RPMI7951 (cell line): ENCODE data around the gene GIPC1. TPM values are rescaled to one million over a fixed set of nuclear protein-coding genes. Genes with fewer than 3 reads are reported as not detected.
"Not testable (repeated sequence)": the region's sequence is repeated elsewhere in the genome, so short reads cannot be mapped to it uniquely, and the experiment has no call there.

Experiments used
- DNase-seq: peaks from one replicate; pipeline ENCODE4 v3.0.0-alpha.2; 2012; ENCODE audit warnings: low read depth
- total RNA-seq: library from RNA; depleted of rRNA; stranded (reverse); fragments of >200 nt; shearing (Covaris generic); gene quantifications from 2 replicates; pipeline ENCODE4 v1.2.3, GENCODE V29; 2014; rRNA removed

Gene GIPC1, protein sequence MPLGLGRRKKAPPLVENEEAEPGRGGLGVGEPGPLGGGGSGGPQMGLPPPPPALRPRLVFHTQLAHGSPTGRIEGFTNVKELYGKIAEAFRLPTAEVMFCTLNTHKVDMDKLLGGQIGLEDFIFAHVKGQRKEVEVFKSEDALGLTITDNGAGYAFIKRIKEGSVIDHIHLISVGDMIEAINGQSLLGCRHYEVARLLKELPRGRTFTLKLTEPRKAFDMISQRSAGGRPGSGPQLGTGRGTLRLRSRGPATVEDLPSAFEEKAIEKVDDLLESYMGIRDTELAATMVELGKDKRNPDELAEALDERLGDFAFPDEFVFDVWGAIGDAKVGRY
- 47.3 and 93.1 TPM in 2 replicates for total RNA-seq

DNA sequence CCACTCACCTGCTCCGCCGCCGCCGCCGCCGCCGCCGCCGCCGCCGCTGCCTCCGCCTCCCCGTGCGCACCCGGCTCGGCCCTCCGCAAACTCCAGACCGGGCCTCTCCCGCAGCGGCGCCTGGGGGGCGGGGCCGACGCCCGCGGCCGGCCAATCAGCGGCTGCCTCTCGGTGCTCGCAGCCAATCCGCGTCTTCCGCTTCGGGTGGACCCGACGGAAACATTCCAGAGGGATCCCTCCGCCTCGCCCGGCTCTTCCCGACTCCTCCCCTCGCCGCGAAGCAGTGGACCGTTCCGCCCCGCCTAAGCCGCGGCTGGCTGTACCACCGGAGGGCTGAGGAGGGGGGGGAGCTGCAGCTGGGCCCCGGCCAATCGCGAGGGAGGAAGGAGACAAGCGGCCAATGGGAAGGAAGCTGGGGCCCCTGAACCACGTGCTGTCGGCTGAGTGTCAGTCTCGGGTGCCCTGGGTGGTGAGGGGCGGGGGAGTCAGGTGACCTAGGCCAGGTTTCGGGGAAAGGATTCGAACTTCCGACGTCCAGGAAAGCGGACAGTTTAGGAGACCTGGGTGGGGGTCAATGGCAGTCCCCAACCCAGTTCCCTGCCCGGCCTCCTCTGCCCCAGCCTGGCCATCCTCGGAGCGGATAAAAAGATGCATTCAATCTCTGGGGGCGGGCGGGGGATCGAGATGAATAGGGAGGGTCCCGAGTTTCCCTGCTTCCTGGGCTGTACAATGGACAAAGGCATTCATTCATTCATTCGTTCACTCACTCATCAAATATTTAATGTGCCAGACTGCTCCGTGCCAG lies at the start of gene GIPC1:
GIPC1 (minus strand) TSS at position 99 of the 805 bp plus-strand sequence. CDS start 13,151 bp downstream, outside the sequence.
- DNase-seq = peak; percentile 99

DNA sequence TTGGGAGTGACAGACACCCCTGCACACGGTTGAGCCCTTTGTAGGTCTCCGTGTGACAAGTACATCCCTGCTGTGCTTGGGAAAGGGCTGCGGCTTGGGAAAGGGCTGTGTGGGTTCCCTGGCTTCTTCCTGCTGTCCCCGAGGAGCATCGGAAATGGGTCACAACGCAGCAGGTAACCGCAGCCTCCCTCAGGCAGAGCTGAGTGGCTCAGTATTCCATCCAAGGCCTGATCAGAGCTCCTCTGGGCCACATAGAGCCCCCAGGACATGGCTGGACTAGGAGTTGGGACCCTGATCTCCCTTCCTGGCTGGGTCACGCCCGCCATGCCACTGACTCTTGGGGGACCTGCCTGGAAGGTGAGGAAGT lies 49.8 kb upstream of the GIPC1 start:
- DNase-seq = no peak

DNA sequence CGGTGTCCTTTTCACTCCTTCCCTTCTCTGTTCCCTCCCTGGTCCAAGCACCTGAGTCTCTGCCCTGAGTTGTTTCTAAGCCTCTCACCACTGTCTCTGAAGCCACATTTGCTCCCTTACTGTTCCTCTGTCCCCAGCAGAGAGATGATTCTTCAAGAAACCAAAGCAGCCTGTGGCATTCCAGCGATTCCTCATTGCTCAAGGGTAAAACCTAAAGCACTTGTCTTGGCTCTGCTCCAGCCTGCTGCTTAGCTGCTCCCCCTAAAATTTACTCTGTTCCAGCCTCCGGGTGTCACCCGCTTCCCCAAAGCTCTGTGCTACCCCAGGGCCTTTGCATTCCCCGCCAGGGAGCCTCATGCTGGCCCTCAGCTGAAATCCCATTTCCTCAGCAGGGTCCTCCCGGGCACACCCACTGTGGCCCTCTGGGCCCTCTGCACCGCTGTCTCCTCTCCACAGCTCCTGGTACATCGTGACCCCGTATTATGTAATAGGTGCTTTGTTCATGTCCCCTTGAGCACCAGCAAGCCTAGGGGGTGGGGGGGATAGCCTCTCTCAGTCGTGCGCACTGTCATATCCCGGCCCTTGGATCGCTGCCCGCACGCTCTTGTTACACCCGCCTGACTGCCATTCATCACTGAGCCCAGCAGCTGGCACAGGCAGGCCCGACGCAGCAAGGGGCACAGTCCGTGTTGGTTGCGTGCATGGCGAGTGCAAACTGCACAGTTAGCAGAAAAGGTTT lies 49.2 kb upstream of the GIPC1 start:
- no peak for DNase-seq

DNA sequence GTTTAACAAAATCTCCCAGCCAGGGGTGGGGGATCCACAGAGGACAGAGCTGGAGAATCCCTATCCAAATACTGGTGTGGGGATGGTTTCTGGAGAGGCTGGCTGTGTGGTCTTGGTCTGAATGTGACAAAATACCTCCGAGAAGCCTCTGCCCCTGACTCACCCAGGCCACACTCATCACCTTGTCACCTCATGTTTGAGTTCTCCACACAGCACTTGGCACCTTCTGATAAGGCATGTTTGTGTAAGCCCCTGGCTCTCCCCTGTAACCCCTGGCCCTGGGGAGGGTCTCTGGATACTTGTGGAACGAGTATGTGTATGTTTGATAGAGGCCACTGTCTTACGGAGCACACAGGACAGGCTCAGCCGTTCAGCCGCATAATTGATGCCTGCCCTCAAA lies 48.1 kb upstream of the GIPC1 start:
- no peak for DNase-seq

DNA sequence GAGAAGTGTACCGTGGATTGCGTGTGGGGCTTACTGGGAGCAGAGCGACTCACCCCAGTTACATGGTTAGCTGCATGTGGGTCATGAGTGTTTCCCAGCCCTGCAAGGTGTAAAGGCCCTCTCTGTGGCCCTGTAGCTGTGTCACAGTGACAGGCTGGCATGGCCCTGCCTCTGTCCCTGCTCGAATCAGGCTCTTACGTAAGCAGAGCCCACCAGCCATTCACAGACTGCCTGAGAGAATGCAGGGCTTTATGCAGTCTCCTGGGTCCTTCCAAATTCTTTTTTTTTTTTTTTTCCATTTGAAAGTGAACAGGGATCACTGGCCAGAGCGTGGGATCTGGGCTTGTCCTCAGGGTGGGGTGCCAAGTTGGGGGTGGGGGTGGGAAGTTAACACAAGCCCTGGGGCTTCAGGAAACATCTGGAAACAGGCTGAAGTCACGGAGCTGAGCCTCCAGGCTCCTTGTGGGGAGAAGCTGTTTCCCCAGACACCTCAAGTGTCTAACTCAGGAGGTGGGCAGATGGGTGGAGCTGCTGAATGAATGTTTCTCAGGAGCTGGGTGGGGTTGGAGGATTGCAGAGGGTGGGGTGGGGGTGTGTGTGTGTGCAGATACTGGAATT lies 46.9 kb upstream of the GIPC1 start:
- peak; percentile 61 for DNase-seq

DNA sequence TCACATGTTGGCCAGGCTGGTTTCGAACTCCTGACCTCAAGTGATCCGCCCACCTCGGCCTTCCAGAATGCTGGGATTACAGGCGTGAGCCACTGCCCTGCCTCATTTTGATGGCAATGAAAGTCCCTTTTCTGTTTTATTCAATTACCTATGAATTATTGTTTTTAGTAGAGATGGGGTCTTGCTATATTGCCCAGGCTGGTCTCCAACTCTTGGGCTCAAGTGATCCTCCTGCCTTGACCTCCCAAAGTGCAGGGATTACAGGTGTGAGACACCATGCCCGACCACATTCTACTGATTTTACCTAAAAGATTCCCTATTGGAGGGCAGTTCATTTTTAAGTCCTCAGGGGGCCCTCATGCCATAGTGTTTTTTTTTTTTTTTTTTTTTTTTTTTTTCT lies 46.1 kb upstream of the GIPC1 start:
- DNase-seq = not testable (repeated sequence)

DNA sequence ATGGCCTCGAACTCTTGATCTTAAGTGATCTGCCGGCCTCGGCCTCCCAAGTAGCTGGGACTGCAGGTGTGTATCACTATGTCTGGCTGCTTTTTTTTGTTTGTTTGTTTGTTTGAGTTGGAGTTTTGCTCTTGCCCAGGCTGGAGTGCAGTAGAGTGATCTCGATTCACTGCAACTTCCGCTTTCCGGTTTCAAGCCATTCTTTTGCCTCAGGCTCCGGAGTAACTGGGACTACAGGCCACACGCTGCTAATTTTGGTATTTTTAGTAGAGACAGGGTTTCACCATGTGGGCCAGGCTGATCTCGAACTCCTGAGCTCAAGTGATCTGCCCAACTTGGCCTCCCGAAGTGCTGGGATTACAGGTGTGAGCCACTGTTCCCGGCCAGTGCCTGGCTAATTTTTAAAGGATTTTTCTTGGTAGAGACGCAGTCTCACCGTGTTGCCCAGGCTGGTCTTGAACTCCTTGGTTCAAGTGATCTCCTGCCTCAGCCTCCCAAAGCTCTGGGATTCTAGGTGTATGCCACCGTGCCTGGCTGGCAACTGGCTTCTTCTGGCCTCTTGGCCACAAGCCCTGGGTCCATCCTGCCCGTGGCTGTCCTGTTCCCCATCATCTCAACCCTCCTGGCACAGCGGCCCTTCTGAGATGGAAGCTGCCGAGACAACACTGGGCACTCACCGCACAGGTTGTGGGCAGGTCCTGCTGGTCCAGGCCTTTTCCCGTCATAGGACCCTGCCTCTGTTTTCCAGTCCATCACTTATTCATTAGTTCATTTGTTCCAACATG lies 45.0 kb upstream of the GIPC1 start:
- DNase-seq = no peak

DNA sequence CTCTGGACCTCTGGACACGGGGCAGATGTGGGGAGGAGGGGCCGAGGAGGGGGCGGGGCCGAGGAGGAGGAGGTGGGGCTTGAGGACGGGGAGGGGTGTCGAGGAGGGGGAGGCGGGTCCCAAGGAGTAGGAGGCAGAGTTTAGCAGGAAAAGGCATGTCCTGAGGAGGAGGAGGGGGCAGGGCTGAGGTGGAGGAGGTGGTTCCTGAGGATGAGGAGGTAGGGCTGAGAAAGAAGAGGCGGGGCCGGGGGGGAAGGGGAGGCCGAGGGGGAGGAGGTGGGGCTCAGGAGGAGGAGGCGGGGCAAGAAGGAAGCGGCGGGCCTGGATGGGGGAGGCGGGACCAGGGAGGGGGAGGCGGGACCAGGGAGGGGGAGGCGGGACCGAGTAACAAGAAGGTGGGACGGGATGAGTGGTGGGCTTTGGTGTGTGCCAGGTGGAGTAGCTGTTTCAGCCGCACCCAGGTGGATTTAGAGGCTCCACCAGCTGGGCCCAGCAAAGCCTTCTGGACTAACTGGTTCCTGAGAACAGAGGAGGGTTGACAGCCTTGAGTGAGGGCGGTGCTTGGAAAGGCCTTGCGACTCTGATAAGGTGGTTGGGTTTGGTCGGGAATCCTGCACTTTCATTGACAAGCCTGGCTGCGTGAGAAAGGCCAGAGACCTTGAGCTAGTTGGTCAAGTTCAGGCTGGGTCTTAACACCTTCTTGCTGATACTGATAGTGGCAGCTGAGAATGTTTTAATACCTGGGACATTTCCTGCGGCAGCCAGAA lies 41.2 kb upstream of the GIPC1 start:
- DNase-seq = no peak

DNA sequence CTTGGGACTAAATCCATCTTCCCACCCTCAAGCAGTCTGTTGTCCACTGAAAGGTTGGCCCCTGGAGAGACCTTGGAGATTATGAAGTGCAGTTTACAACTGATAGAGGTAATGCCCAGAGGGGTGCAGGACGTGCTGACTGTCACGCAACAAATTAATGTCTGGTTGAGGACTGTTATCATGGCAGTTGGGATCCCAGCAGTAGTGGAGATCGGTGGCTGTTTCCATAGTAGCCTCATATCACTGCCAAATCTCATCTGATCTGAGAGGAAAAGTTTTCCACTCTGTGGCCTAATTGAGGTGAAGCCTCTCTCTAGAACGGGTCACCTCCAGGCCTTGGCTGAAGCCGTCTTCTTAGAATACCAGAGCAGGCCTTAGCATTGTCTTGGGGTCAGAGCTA lies 37.5 kb upstream of the GIPC1 start:
- no peak for DNase-seq

DNA sequence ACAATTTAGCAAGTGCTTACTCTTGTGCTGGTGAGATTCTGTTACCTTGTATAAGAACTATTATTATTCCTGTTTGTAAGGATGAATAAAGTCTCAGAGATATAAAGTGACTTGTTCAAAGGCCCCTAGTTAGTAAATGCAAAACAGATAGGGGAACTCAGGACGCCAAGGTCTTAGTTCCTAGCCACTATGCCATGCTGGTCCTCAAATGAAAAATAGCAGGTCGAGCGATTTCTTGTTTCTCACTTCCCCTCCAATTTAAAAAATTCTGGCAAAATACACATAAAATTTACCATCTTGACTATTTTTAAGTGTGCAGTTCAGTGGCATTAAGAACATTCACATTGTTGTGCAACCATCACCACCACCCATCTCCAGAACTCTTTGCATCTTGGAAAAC lies 34.6 kb upstream of the GIPC1 start:
- no peak for DNase-seq

DNA sequence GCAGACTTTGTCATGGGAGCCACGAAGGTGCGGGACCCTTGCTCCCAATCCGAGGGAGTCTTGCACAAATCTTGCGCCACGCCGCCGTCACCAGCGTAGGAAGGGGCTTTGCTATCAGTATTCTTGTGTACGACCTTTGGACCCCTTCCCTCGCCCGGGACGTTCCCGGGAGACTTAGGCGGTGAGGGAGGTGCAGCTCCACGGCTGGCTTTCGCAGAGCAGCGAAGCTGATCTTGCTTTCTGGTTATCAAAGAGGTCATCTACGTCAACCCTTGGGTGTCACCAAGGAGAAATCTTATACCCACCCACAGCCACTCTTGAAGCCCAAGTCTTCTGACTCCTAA lies 34.0 kb upstream of the GIPC1 start:
- DNase-seq = no peak

DNA sequence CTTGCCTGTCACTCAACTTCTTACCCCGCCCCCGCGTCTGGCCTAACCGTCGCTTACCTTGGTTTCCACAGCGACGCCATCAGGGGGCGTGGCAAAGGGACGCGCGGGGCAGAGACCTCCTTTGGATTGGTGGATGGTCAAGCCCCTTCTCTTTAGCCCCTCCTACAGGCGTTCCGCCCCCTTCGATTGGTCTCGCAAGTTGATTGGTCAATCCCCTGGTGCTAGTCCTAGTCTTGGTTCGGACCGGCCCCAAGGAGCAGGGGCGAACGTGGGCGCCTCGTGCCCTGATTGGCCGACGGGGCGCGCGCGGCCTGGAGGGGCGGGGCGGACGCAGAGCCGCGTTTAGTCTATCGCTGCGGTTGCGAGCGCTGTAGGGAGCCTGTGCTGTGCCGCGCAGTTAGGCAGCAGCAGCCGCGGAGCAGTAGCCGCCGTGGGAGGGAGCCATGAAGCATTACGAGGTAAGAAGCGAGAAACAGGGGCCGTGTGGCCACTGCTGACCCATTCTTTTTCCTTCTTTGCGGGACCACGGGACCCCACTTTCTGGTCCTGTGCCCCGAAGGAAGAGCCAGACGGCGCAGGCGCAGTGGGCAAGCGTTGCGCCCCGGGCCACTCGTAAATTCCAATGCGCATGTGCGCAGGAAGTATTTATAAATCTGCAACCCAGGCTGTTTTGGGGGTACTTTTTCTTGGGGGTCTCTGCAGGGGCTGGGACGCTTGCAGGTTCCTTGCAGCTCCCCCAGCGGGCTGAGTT lies 33.5 kb upstream of the GIPC1 start, which contains the start of gene TECR:
TECR (plus strand) TSS at position 341 of the 751 bp plus-strand sequence; CDS start at position 444, 103 bp downstream.
- DNase-seq = peak; percentile 100

DNA sequence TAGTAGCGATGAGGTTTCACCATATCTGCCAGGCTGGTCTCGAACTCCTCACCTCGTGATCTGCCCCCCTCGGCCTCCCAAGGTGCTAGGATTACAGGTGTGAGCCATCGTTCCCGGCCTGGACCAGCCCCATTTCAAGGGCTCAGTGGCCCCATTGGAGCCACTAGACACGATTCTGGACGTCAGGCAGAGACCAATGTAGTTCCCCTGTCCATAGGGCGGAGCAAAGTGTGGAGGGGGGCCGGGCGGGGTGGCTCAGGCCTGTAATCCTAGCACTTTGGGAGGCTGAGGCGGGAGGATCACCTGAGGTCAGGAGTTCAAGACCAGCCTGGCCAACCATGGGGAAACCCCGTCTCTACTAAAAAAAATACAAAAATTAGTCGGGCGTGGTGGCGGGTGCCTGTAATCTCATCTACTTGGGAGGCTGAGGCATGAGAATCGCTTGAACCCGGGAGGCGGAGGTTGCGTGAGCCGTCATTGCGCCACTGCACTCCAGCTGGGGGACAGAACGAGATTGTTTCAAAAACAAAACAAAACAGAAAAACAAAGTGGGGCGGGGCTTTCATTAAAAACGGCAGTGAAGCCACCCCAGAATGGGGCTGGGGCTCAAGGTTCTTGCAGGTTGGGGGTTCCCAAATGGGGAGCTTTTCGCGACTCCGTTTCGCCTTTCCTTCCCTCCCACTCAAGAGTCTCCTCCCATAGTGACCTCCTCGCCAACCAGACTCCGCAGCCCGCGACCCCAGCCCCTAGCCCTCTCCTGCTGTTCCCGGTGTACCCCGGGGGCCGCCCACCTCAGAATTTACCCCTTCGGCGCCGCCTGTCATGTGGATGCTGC lies 32.7 kb upstream of the GIPC1 start:
- DNase-seq = no peak

DNA sequence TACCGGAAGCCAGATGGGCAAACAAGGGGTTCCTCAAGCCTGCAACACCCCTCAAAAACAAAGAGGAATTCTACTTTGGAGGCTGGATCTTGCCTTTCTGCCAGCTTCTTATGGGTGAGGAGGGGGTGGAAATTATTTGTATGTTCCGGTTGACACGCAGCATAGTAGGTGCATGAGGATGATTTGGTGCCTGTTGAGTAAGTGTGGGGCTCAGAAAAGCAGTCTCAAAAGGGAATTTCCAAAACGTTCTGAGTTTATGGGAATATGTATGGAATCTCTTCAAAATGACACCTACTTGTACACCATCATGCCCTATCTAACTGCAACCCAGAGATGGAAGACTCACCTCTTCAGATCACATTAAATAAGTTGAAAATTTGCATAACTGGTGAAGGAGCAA lies 30.5 kb upstream of the GIPC1 start:
- no peak for DNase-seq

DNA sequence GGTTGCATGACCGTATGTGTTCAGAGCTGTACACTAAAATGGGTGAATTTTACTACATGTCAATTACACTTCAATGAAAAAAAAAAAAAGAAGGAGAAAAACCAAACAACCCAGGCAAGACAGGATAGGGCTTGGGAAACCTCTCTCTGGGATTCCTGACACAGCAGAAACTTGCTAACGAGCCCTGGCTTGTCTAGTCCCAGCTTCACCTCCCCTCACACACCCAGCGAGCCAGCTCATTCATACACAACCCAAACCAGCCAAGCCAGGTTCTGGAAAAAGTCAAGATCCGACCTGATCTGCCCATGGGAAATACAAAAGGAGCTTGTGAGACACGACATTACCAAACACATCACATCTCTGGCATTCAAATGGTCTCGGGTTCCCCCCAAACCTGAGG lies 29.8 kb upstream of the GIPC1 start:
- DNase-seq = no peak

DNA sequence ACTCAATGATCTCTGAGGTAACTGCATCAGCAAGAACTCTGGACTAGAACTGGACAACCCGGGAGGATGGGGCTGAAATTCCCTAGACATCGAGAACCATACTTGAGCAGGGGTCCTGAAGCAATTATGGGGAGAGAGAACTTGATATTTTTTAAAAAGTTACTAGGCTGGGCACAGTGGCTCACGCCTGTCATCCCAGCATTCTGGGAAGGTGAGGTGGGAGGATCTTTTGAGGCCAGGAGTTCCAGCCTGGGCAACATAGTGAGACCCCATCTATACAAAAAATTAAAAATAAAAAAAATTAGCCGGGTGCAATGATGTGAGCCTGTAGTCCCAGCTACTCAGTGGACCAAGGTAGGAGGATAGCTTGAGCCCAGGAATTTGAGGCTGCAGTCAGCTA lies 24.6 kb upstream of the GIPC1 start:
- DNase-seq = no peak

DNA sequence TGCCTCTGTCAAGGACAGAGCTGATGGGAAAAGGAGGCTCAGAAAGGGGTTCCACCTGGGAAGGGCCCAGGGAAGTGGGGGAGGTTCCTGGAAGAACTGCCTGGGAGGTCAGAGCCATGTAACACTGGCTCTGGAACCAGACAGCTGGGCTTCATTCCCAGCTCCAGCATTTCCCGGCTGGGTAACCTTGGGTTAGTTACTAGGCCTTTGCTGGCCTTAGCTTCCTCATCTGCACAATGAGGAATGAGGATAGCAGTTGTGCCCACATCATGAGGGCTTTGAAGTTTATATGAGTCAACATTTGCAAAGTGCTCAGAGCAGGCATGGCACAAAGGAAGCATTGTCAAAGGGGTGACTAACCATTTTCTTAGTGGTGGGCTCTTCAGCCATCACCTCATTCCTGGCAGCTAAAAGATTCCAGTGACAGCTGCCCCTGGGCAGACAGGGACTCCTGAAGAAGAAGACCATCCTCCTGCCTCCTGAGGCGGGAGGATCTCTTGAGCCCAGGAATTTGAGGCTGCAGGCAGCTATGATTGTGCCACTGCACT lies 24.0 kb upstream of the GIPC1 start:
- DNase-seq = peak; percentile 98

DNA sequence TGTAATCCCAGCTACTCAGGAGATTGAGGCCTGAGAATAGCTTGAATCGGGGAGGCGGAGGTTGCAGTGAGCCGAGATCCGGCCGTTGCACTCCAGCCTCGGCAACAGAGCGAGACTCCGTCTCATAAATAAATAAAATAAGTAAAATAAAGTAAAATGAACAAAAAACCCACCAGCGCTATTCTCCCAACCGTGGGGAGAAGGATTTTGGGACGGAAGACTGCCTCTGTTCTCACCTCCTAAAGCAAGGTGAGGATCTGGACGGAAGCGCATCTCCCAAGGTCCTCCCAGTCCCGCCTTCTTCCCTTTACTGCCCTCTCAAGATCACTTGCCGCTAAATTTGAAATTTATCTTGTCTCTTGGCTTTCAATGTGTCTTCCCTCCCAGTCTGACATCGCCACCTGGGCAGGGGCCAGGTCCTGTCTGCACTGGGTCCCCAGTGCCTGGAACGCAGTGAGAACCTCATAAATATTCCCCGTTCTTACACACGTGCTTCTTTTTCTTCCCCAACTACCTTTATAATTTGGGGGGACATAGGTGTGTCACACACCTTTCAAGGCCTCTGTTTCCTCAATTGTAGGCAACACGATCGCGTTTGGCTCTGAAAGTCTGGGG lies 23.4 kb upstream of the GIPC1 start:
- no peak for DNase-seq
